Endothelial cell of umbilical vein (primary cell): ENCODE measurements around the gene PRDM1. TPM values are rescaled to one million over a fixed set of nuclear protein-coding genes. Genes with fewer than 3 reads are reported as not detected.

ENCODE experiments used
- BruUV-seq: library from RNA; stranded (reverse); fragments of 400-500 nt; replicated peaks from 2 replicates; lab custom pipeline; 2021; lab: Mats Ljungman, UMichigan
- CTCF ChIA-PET: fragments of 300-600, 350-600 bp; sonication (Branson Sonifier 250); formaldehyde crosslinking; loops from one replicate; lab custom pipeline; 2021; ENCODE audit warnings: antibody characterized with exemption, inconsistent platforms; lab: Charles Lee
- POLR2A ChIA-PET: fragments of 300-600, 350-600 bp; sonication (Branson Sonifier 250); formaldehyde crosslinking; loops from one replicate; lab custom pipeline; 2021; ENCODE audit warnings: antibody characterized with exemption, inconsistent platforms; lab: Charles Lee
- DNase-seq: peaks from one replicate; pipeline ENCODE4 v3.0.0-alpha.2; 2011; ENCODE audit warnings: low read depth, low spot score
- FAIRE-seq: peaks from 2 replicates; lab custom pipeline; 2011; peaks lifted over from hg19 to GRCh38; lab: Jason Lieb, UNC
- H2AFZ ChIP-seq: 2 replicates; pipeline ENCODE4 v1.6.0; 2012; ENCODE audit warnings: low read depth, low read length, control low read depth, inconsistent platforms
- H3K27ac ChIP-seq: 2 replicates; pipeline ENCODE4 v1.5.1; 2011; ENCODE audit warnings: low read depth, mild to moderate bottlenecking, control low read depth, low read length, moderate library complexity; ENCODE audit not compliant: insufficient read depth
- H3K27me3 ChIP-seq, 2 experiments: 2 replicates each; pipeline versions ENCODE4 v1.6.0 to v1.6.1; 2011; ENCODE audit warnings: low read length in 2 of 2, mixed read lengths in 1 of 2; ENCODE audit not compliant: control insufficient read depth in 2 of 2, insufficient read depth in 2 of 2
- H3K36me3 ChIP-seq, 2 experiments: 2 replicates in 1 of 2; 3 replicates in 1 of 2; pipeline ENCODE4 v1.5.1; 2011; ENCODE audit warnings: low read length in 2 of 2, mild to moderate bottlenecking in 1 of 2, moderate library complexity in 1 of 2; ENCODE audit not compliant: control insufficient read depth in 2 of 2, insufficient read depth in 2 of 2; ENCODE audit errors: extremely low read depth in 1 of 2
- H3K4me1 ChIP-seq: 3 replicates; pipeline ENCODE4 v1.5.1; 2011; ENCODE audit warnings: mild to moderate bottlenecking, low read length; ENCODE audit not compliant: control insufficient read depth, insufficient read depth; ENCODE audit errors: extremely low read depth
- H3K4me2 ChIP-seq: 2 replicates; pipeline ENCODE4 v1.6.1; 2011; ENCODE audit warnings: low read length, control low read depth, mixed read lengths; ENCODE audit not compliant: insufficient read depth
- H3K4me3 ChIP-seq, 3 experiments: fragments of 200-600 bp in 1 of 3; sonication (generic), shearing (Covaris generic) in 1 of 3; replicated peaks in 1 of 3; 2 replicates each; pipeline ENCODE4 v1.5.1; 2011 to 2016; ENCODE audit warnings: control low read depth in 3 of 3, low read length in 3 of 3, mild to moderate bottlenecking in 2 of 3, inconsistent platforms in 1 of 3, low read depth in 1 of 3, moderate library complexity in 1 of 3; ENCODE audit not compliant: insufficient read depth in 1 of 3
- H3K79me2 ChIP-seq: 2 replicates; pipeline ENCODE4 v1.6.0; 2012; ENCODE audit warnings: low read length, inconsistent platforms; ENCODE audit not compliant: control insufficient read depth, insufficient read depth
- H3K9ac ChIP-seq: replicated peaks from 2 replicates; pipeline ENCODE3; 2011; ENCODE audit warnings: low read length, control low read depth; ENCODE audit not compliant: insufficient read depth; ENCODE audit errors: extremely low read depth
- H3K9me1 ChIP-seq: replicated peaks from 3 replicates; pipeline ENCODE4 v1.6.0; 2011; ENCODE audit warnings: mild to moderate bottlenecking, low read length; ENCODE audit not compliant: control insufficient read depth, insufficient read depth; ENCODE audit errors: extremely low read depth
- H3K9me3 ChIP-seq: replicated peaks from 2 replicates; pipeline ENCODE4 v1.5.1; 2012; ENCODE audit warnings: low read length, inconsistent platforms; ENCODE audit not compliant: control insufficient read depth, insufficient read depth
- H4K20me1 ChIP-seq: replicated peaks from 2 replicates; pipeline ENCODE3; 2011; ENCODE audit warnings: mild to moderate bottlenecking, low read length; ENCODE audit not compliant: control insufficient read depth, insufficient read depth; ENCODE audit errors: extremely low read depth
- EZH2 ChIP-seq: IDR thresholded peaks from 2 replicates; pipeline ENCODE4 v1.6.1; 2012; ENCODE audit warnings: borderline replicate concordance, low read depth, mild to moderate bottlenecking, moderate library complexity, low read length, inconsistent platforms; ENCODE audit not compliant: severe bottlenecking
- FOS ChIP-seq: IDR thresholded peaks from 2 replicates; pipeline ENCODE4 v1.6.1; 2011; ENCODE audit warnings: mild to moderate bottlenecking, low read length, moderate library complexity, borderline replicate concordance; ENCODE audit not compliant: insufficient read depth
- GATA2 ChIP-seq: IDR thresholded peaks from 2 replicates; pipeline ENCODE4 v1.7.0; 2011; ENCODE audit warnings: low read depth, mild to moderate bottlenecking, moderate library complexity, mixed read lengths, low read length; ENCODE audit not compliant: insufficient read length, insufficient read depth
- JUN ChIP-seq: IDR thresholded peaks from 2 replicates; pipeline ENCODE4 v1.6.1; 2011; ENCODE audit warnings: borderline replicate concordance, low read depth; ENCODE audit not compliant: insufficient read length, insufficient read depth
- MYC ChIP-seq: IDR thresholded peaks from one replicate; pipeline ENCODE4 v1.6.1; 2011; ENCODE audit warnings: mild to moderate bottlenecking, low read depth, low read length
- POLR2A ChIP-seq: IDR thresholded peaks from 2 replicates; pipeline ENCODE4 v1.6.1; 2012; ENCODE audit warnings: low read depth, mild to moderate bottlenecking, control low read depth, low read length
- POLR2AphosphoS5 ChIP-seq: IDR thresholded peaks from 2 replicates; pipeline ENCODE4 v1.6.1; 2012; ENCODE audit warnings: low read depth, mild to moderate bottlenecking, control low read depth, low read length, moderate library complexity; ENCODE audit not compliant: insufficient read depth
- dilution Hi-C: fragments of 300-500 bp; cut with MboI; formaldehyde crosslinking; loops from one replicate; pipeline ENCODE4 v1.15.0; 2019; ENCODE audit warnings: low sequenced_read_pairs; ENCODE audit not compliant: extremely low pct_ligation_motif_present
- intact Hi-C: fragments of 100-400 bp; cut with micrococcal nuclease; formaldehyde crosslinking; loops from one replicate; pipeline ENCODE4 v1.10.0; 2022
- polyA plus RNA-seq, 4 experiments: library from polyadenylated mRNA; depleted of rRNA in 3 of 4; stranded (reverse) in 3 of 4; unstranded in 1 of 4; fragments of >200 nt; gene quantifications; 2 replicates each; pipeline versions ENCODE4 v1.2.1 to v1.2.3, GENCODE V29; 2011 to 2012; ENCODE audit warnings: missing spikeins in 1 of 4
- total RNA-seq: library from RNA; stranded (reverse); gene quantifications from 2 replicates; pipeline ENCODE4 v1.2.3, GENCODE V29; 2021
- TF ChIP-seq, protein P1 (sequence below), 2 donors: IDR thresholded peaks; 1 replicate in 1 of 2; 2 replicates in 1 of 2; pipeline ENCODE4 v1.5.1; 2011; ENCODE audit warnings: low read length in 2 of 2, mild to moderate bottlenecking in 2 of 2, moderate library complexity in 2 of 2, control low read depth in 1 of 2, inconsistent platforms in 1 of 2, low read depth in 1 of 2; ENCODE audit not compliant: insufficient read depth in 1 of 2; ENCODE audit errors: extremely low read depth in 1 of 2
- TF ChIP-seq, protein P2 (sequence below): IDR thresholded peaks from 2 replicates; pipeline ENCODE4 v1.6.1; 2011; ENCODE audit not compliant: insufficient read depth, insufficient read length

PRDM1 gene
- total and polyA plus RNA-seq, 2 donors (not counting 3 experiments of a cell fraction or from before 2014, with no cell fraction given): 0.36 to 2.7 TPM

GRCh38 chr6:106044151-106044550 lies 42.0 kb upstream of the PRDM1 start:
- no peak overlapping the region for H3K4me3 ChIP-seq
- FAIRE-seq: no peak

More at GRCh38 chr6:106044151-106044550, 42.0 kb upstream of the PRDM1 start:
- Histone ChIP-seq H2AFZ (no peak overlapping the region), H3K9ac (no peak overlapping the region), H3K36me3 (no peaks in the 10 kb centered on the region), H3K9me3 (no peaks in the 10 kb centered on the region), H3K9me1 (no peaks in the 10 kb centered on the region), H4K20me1 (no peaks in the 10 kb centered on the region), H3K79me2 (no peaks in the 10 kb centered on the region), H3K27ac (no peak overlapping the region), H3K4me2 (no peak overlapping the region), H3K27me3 (no peaks in the 10 kb centered on the region), H3K4me1 (no peaks in the 10 kb centered on the region)
- DNase-seq: no peak
- POLR2A ChIA-PET: no interaction called here
- dilution Hi-C loops (no loop called here), intact Hi-C loops (no loop called here)
- TF ChIP-seq, protein P1, sequence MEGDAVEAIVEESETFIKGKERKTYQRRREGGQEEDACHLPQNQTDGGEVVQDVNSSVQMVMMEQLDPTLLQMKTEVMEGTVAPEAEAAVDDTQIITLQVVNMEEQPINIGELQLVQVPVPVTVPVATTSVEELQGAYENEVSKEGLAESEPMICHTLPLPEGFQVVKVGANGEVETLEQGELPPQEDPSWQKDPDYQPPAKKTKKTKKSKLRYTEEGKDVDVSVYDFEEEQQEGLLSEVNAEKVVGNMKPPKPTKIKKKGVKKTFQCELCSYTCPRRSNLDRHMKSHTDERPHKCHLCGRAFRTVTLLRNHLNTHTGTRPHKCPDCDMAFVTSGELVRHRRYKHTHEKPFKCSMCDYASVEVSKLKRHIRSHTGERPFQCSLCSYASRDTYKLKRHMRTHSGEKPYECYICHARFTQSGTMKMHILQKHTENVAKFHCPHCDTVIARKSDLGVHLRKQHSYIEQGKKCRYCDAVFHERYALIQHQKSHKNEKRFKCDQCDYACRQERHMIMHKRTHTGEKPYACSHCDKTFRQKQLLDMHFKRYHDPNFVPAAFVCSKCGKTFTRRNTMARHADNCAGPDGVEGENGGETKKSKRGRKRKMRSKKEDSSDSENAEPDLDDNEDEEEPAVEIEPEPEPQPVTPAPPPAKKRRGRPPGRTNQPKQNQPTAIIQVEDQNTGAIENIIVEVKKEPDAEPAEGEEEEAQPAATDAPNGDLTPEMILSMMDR (IDR thresholded peaks at IDR 0.05; ENCODE audit: extremely low read depth in 1 of 2, insufficient read depth in 1 of 2, low read depth in 1 of 2, low read length in 2 of 2): no peak
- TF ChIP-seq POLR2AphosphoS5 (no peak), EZH2 (no peak), JUN (no peak), POLR2A (no peak), MYC (no peak), GATA2 (no peak), FOS (no peak)
- TF ChIP-seq, protein P2, sequence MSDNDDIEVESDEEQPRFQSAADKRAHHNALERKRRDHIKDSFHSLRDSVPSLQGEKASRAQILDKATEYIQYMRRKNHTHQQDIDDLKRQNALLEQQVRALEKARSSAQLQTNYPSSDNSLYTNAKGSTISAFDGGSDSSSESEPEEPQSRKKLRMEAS: no peak
- no TSS peak for BruUV-seq
- CTCF ChIA-PET: interaction anchor here (1.4 kb wide), 1 partner anchor 25 kb away, joined by 5 read pairs; no protein-coding TSS in a partner anchor
